ENCODE data around the gene NAXE. TPM values are rescaled to one million over a fixed set of nuclear protein-coding genes. Genes with fewer than 3 reads are reported as not detected.

The NAXE gene
- total RNA-seq, 1 donor from 2014 or later = 78.0 TPM

- peak overlapping the region; percentile 45 for H3K4me3 Mint-ChIP-seq
- intact Hi-C loops (cut with micrococcal nuclease) = no loop called here
- H3K4me1 Mint-ChIP-seq (ENCODE audit: low read depth) = peaks cover 39% of the 10 kb centered on the region
- peaks cover 75% of the 10 kb centered on the region for H3K27me3 Mint-ChIP-seq (ENCODE audit: insufficient read depth)
- H3K36me3 Mint-ChIP-seq (ENCODE audit: low read depth) = peaks cover 3% of the 10 kb centered on the region
- no peaks in the 10 kb centered on the region for H3K9me3 Mint-ChIP-seq
- no peak for DNase-seq (ENCODE audit: low spot score)
- H3K27ac Mint-ChIP-seq = no peak overlapping the region
These were observed 49.5 kb downstream of the NAXE start for GRCh38 chr1:156640842-156641706.

DNA sequence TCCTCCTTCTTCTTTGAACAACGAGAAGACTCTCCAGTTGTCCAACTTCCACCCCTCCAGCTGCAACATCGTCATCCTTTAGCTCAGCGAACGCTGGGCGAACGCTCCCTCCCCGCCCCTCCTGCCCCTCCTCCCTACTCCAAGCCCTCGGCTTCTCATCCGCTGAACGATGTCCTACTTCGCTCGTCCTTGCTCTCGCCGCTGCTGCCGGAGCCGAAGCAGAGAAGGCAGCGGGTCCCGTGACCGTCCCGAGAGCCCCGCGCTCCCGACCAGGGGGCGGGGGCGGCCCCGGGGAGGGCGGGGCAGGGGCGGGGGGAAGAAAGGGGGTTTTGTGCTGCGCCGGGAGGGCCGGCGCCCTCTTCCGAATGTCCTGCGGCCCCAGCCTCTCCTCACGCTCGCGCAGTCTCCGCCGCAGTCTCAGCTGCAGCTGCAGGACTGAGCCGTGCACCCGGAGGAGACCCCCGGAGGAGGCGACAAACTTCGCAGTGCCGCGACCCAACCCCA lies 50.2 kb downstream of the NAXE start, which contains the start of gene BCAN:
TSS of gene BCAN (plus strand) at position 357 of the 504 bp plus-strand sequence. CDS start 3,938 bp downstream, outside the sequence.
- H3K4me3 Mint-ChIP-seq = peak within 1 kb of the TSS; percentile 45
- H3K27me3 Mint-ChIP-seq (ENCODE audit: insufficient read depth) = peaks cover 72% of the 10 kb centered on the region
- H3K9me3 Mint-ChIP-seq = no peaks in the 10 kb centered on the region
- no peak within 1 kb of the TSS for H3K27ac Mint-ChIP-seq
- no peak for DNase-seq (ENCODE audit: low spot score)
- H3K4me1 Mint-ChIP-seq (ENCODE audit: low read depth) = peaks cover 42% of the 10 kb centered on the region
- intact Hi-C loops (cut with micrococcal nuclease) = no loop called here
- H3K36me3 Mint-ChIP-seq (ENCODE audit: low read depth) = peaks cover 5% of the 10 kb centered on the region

- peak overlapping the region; percentile 45 for H3K4me3 Mint-ChIP-seq
These were observed 50.9 kb downstream of the NAXE start for GRCh38 chr1:156642265-156643048.

GRCh38 chr1:156643049-156643777 lies 51.6 kb downstream of the NAXE start:
- Mint-ChIP-seq H3K9me3 (no peaks in the 10 kb centered on the region), H3K4me3 (peak overlapping the region; percentile 45), H3K27ac (peak overlapping the region; percentile 0), H3K36me3 (ENCODE audit: low read depth) (peaks cover 5% of the 10 kb centered on the region), H3K27me3 (ENCODE audit: insufficient read depth) (peaks cover 81% of the 10 kb centered on the region), H3K4me1 (ENCODE audit: low read depth) (peaks cover 42% of the 10 kb centered on the region)
- intact Hi-C loops (cut with micrococcal nuclease) = no loop called here
- no peak for DNase-seq (ENCODE audit: low spot score)

More at GRCh38 chr1:156642265-156643048, 50.9 kb downstream of the NAXE start:
- Mint-ChIP-seq H3K9me3 (no peaks in the 10 kb centered on the region), H3K36me3 (ENCODE audit: low read depth) (peaks cover 5% of the 10 kb centered on the region), H3K27me3 (ENCODE audit: insufficient read depth) (peaks cover 78% of the 10 kb centered on the region), H3K4me1 (ENCODE audit: low read depth) (peaks cover 42% of the 10 kb centered on the region), H3K27ac (no peak overlapping the region)
- intact Hi-C loops (cut with micrococcal nuclease) = no loop called here
- no peak for DNase-seq (ENCODE audit: low spot score)

DNA sequence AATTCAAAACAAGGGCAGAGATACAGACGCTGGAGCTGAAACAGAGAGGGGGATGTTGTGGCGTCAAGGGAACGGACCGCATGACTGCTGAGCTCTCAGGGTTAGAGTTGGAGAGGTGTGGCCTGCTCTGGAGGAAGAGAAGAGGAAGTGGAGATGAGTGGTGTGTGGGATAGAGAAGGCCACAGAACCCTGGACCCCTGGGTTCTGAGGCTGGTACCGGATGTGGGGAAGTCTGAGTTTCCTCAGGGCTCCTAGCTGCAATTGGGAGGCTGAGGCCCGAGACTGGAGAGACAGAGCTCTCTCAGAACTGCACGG lies 52.2 kb downstream of the NAXE start:
- intact Hi-C loops (cut with micrococcal nuclease) = loop anchor here (1.0 kb wide), 1 partner anchor 16 kb away; no protein-coding TSS in a partner anchor
- Mint-ChIP-seq H3K27ac (peak overlapping the region; percentile 0), H3K4me1 (ENCODE audit: low read depth) (peaks cover 42% of the 10 kb centered on the region), H3K36me3 (ENCODE audit: low read depth) (peaks cover 5% of the 10 kb centered on the region), H3K9me3 (no peaks in the 10 kb centered on the region), H3K27me3 (ENCODE audit: insufficient read depth) (peaks cover 79% of the 10 kb centered on the region), H3K4me3 (peak overlapping the region; percentile 3)
- DNase-seq (ENCODE audit: low spot score) = peak; percentile 46

Other genes starting within 250 kb of the NAXE start
- not detected in 2 replicates for gene RHBG, start 222.6 kb upstream of the NAXE start, total RNA-seq
- 36.3 and 37.0 TPM in 2 replicates for gene MEF2D, start 91.0 kb upstream of the NAXE start, total RNA-seq
- 10.3 and 11.2 TPM in 2 replicates for gene IQGAP3, start 19.2 kb upstream of the NAXE start, total RNA-seq
- 3.7 and 4.1 TPM in 2 replicates for gene TTC24, start 12.1 kb upstream of the NAXE start, total RNA-seq
- 102 and 104 TPM in 2 replicates for gene GPATCH4, start 9.7 kb downstream of the NAXE start, total RNA-seq
- not detected in 2 replicates for gene HAPLN2, start 27.6 kb downstream of the NAXE start, total RNA-seq
- not detected in 2 replicates for gene BCAN, start 50.3 kb downstream of the NAXE start, total RNA-seq
- not detected in 2 replicates for gene NES, start 85.6 kb downstream of the NAXE start, total RNA-seq
- gene CRABP2, start 113.8 kb downstream of the NAXE start, total RNA-seq = 1.4 and 1.6 TPM in 2 replicates
- 31.6 and 38.9 TPM in 2 replicates for gene METTL25B, start 136.7 kb downstream of the NAXE start, total RNA-seq
- gene ISG20L2, start 137.0 kb downstream of the NAXE start, total RNA-seq = 73.7 and 81.5 TPM in 2 replicates
- 132 and 135 TPM in 2 replicates for gene MRPL24, start 149.3 kb downstream of the NAXE start, total RNA-seq
- 371 and 374 TPM in 2 replicates for gene HDGF, start 159.9 kb downstream of the NAXE start, total RNA-seq
- 117 TPM in 2 replicates for gene PRCC, start 175.8 kb downstream of the NAXE start, total RNA-seq
- 283 and 286 TPM in 2 replicates for gene SH2D2A, start 225.1 kb downstream of the NAXE start, total RNA-seq